HEK293 (cell line): ENCODE measurements around the gene TRIM2.
A peak's percentile ranks its signal among the peaks of the same experiment; 100 is the strongest.

Experiments used
- CTCF ChIA-PET: fragments of 350-600 bp; formaldehyde crosslinking; extraction: SDS; loops from one replicate; lab custom pipeline; 2021; ENCODE audit warnings: antibody characterized with exemption; lab: Yijun Ruan, JAX
- POLR2A ChIA-PET: fragments of 300-600 bp; formaldehyde crosslinking; extraction: SDS; loops from one replicate; lab custom pipeline; 2020; ENCODE audit warnings: antibody characterized with exemption, inconsistent platforms; lab: Yijun Ruan, JAX
- H3K27ac ChIP-seq: fragments of 200-500 bp; sonication (Bioruptor generic); 2 replicates; pipeline ENCODE4 v1.5.1; 2014; ENCODE audit warnings: low read depth, low read length, control low read depth, inconsistent platforms; ENCODE audit errors: extremely low read depth
- H3K36me3 ChIP-seq, 2 experiments: fragments of 200-500 bp in 1 of 2; sonication (Bioruptor generic) in 1 of 2; 1 replicate in 1 of 2; 2 replicates in 1 of 2; pipeline ENCODE4 v1.5.1; 2014 to 2017; ENCODE audit warnings: inconsistent platforms in 2 of 2, low read length in 2 of 2; ENCODE audit not compliant: control insufficient read depth in 2 of 2, insufficient read depth in 1 of 2
- H3K4me1 ChIP-seq: fragments of 200-500 bp; sonication (Bioruptor generic); 2 replicates; pipeline ENCODE4 v1.5.1; 2014; ENCODE audit warnings: mild to moderate bottlenecking, low read length, inconsistent platforms; ENCODE audit not compliant: control insufficient read depth, insufficient read depth
- H3K4me3 ChIP-seq: 2 replicates; pipeline ENCODE4 v1.5.1; 2011; ENCODE audit warnings: low read depth, mild to moderate bottlenecking, control low read depth, low read length, moderate library complexity
- H3K9me3 ChIP-seq: fragments of 200-500 bp; sonication (Bioruptor generic); 2 replicates; pipeline ENCODE4 v1.5.1; 2014; ENCODE audit warnings: low read depth, low read length, inconsistent platforms; ENCODE audit not compliant: control insufficient read depth, insufficient read depth
- HOXC10 ChIP-seq: sonication (generic); formaldehyde crosslinking; IDR thresholded peaks from 2 replicates; pipeline ENCODE4 v1.8.1; 2023; ENCODE audit warnings: mild to moderate bottlenecking, missing genetic modification reagents
- ZBTB49 ChIP-seq: fragments of 450-650 bp; formaldehyde crosslinking; IDR thresholded peaks from 2 replicates; pipeline ENCODE4 v1.5.1; 2016; ENCODE audit warnings: missing biosample characterization, missing genetic modification characterization, low read depth
- ZFHX2 ChIP-seq: fragments of 450-650 bp; formaldehyde crosslinking; conservative IDR thresholded peaks from 2 replicates; pipeline ENCODE4 v1.5.1; 2016; ENCODE audit warnings: missing biosample characterization, missing genetic modification characterization
- ZNF311 ChIP-seq: fragments of 450-650 bp; formaldehyde crosslinking; IDR thresholded peaks from 2 replicates; pipeline ENCODE4 v1.5.1; 2017; ENCODE audit warnings: missing biosample characterization, missing genetic modification characterization, borderline replicate concordance
- ZNF521 ChIP-seq: fragments of 450-650 bp; formaldehyde crosslinking; IDR thresholded peaks from 2 replicates; pipeline ENCODE4 v1.5.1; 2017; ENCODE audit warnings: missing biosample characterization, mild to moderate bottlenecking, missing genetic modification characterization
- ZNF645 ChIP-seq: fragments of 450-650 bp; formaldehyde crosslinking; IDR thresholded peaks from 2 replicates; pipeline ENCODE4; 2016; ENCODE audit warnings: missing biosample characterization, missing genetic modification characterization
- TF ChIP-seq, protein P1 (sequence below): fragments of 450-650 bp; formaldehyde crosslinking; IDR thresholded peaks from 2 replicates; pipeline ENCODE4 v1.5.1; 2016; ENCODE audit warnings: missing biosample characterization, missing genetic modification characterization
- TF ChIP-seq, protein P2 (sequence below): fragments of 450-650 bp; formaldehyde crosslinking; IDR thresholded peaks from 2 replicates; pipeline ENCODE4 v1.5.1; 2016; ENCODE audit warnings: missing biosample characterization, missing genetic modification characterization

Gene TRIM2

GRCh38 chr4:153207027-153207426 is 2.8 kb downstream of the TRIM2 start (continued):
- TF ChIP-seq, protein P1, sequence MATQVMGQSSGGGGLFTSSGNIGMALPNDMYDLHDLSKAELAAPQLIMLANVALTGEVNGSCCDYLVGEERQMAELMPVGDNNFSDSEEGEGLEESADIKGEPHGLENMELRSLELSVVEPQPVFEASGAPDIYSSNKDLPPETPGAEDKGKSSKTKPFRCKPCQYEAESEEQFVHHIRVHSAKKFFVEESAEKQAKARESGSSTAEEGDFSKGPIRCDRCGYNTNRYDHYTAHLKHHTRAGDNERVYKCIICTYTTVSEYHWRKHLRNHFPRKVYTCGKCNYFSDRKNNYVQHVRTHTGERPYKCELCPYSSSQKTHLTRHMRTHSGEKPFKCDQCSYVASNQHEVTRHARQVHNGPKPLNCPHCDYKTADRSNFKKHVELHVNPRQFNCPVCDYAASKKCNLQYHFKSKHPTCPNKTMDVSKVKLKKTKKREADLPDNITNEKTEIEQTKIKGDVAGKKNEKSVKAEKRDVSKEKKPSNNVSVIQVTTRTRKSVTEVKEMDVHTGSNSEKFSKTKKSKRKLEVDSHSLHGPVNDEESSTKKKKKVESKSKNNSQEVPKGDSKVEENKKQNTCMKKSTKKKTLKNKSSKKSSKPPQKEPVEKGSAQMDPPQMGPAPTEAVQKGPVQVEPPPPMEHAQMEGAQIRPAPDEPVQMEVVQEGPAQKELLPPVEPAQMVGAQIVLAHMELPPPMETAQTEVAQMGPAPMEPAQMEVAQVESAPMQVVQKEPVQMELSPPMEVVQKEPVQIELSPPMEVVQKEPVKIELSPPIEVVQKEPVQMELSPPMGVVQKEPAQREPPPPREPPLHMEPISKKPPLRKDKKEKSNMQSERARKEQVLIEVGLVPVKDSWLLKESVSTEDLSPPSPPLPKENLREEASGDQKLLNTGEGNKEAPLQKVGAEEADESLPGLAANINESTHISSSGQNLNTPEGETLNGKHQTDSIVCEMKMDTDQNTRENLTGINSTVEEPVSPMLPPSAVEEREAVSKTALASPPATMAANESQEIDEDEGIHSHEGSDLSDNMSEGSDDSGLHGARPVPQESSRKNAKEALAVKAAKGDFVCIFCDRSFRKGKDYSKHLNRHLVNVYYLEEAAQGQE (tag by site-specific recombination) = no peak
- no peak for TF ChIP-seq ZNF311 (tag by site-specific recombination)
- TF ChIP-seq, protein P2, sequence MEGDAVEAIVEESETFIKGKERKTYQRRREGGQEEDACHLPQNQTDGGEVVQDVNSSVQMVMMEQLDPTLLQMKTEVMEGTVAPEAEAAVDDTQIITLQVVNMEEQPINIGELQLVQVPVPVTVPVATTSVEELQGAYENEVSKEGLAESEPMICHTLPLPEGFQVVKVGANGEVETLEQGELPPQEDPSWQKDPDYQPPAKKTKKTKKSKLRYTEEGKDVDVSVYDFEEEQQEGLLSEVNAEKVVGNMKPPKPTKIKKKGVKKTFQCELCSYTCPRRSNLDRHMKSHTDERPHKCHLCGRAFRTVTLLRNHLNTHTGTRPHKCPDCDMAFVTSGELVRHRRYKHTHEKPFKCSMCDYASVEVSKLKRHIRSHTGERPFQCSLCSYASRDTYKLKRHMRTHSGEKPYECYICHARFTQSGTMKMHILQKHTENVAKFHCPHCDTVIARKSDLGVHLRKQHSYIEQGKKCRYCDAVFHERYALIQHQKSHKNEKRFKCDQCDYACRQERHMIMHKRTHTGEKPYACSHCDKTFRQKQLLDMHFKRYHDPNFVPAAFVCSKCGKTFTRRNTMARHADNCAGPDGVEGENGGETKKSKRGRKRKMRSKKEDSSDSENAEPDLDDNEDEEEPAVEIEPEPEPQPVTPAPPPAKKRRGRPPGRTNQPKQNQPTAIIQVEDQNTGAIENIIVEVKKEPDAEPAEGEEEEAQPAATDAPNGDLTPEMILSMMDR (tag by site-specific recombination) = no peak
- TF ChIP-seq ZBTB49 (tag by site-specific recombination) = no peak
- no peak for TF ChIP-seq ZNF645

DNA sequence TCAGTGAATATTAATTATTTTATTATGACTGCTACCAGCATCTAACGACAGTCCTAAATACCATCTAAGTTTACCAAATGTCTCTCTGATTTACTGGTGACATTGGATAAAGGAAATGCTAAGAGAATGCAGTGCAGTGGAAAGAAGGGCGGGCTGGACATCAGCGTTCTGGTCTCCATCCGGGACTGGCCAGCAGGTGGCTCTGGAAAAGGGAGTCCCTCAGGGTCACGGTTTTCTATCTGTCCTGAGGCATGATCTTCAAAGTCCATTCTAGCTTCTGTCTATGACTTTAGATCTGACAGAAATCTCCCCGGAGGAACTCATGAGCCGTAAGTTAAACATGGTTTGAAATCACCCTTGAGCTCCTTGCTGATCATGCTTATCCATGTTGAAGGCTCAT is 3.3 kb downstream of the TRIM2 start:
- no peak for TF ChIP-seq HOXC10
- TF ChIP-seq, protein P2 (tag by site-specific recombination) = 0 out of 2 replicates have a peak, but pooled peaks have one; percentile 11
- POLR2A ChIA-PET = no interaction called here
- H3K4me1 ChIP-seq = peaks cover 6% of the 10 kb centered on the region
- H3K36me3 ChIP-seq = no peaks in the 10 kb centered on the region
- CTCF ChIA-PET = interaction anchor here (0.8 to 1.8 kb wide), 3 partner anchors 26 to 111 kb away, joined by 3 to 9 read pairs (median 5); no protein-coding TSS in a partner anchor
- no peak overlapping the region for H3K4me3 ChIP-seq
- H3K9me3 ChIP-seq = no peaks in the 10 kb centered on the region
- H3K27ac ChIP-seq = no peak overlapping the region

DNA sequence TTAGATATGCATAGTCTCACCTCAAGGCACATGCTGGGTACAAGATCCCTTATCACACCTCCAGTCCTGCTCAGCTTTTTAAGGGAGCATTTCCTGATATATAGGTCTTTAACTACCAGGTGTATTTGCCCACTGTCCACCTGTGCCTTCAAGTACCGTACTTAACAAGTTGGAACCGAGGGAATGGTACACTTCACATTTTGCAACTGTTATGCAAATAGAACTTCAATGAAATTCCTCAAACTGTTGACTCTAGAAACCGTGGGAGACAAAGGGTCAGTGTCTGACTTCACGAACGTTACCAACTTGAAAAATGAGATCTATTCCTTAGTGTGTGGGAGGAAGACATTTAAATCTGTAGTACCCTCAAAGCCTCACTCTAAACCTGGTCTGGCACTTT is 5.2 kb downstream of the TRIM2 start:
- H3K9me3 ChIP-seq = no peaks in the 10 kb centered on the region
- peaks cover 6% of the 10 kb centered on the region for H3K4me1 ChIP-seq
- ChIA-PET CTCF (no interaction called here), POLR2A (no interaction called here)
- H3K36me3 ChIP-seq = no peaks in the 10 kb centered on the region
- no peak for TF ChIP-seq ZNF521
- TF ChIP-seq ZFHX2 (tag by site-specific recombination) = peak; percentile 31; the same call in 1 of the 2 replicates
- H3K4me3 ChIP-seq = no peak overlapping the region
- H3K27ac ChIP-seq = no peak overlapping the region
